ENCODE data around the gene STARD10.

- TF ChIP-seq TAF1 (IDR thresholded peaks at IDR 0.05; ENCODE audit: borderline replicate concordance, insufficient read depth, low read length), result no peak
- no peak for TF ChIP-seq POLR2AphosphoS5 (IDR thresholded peaks at IDR 0.05; ENCODE audit: low read depth, low read length)
Measured at GRCh38 chr11:72821221-72821919, 27.5 kb upstream of the STARD10 start.

All from PFSK-1 (cell line).